Measurements from ENCODE around the gene DPP6.

GRCh38 chr7:154649015-154649414 is 596.8 kb downstream of the DPP6 start:
- TF ChIP-seq CTCF (IDR thresholded peaks at IDR 0.05 in 8 of 11, conservative IDR thresholded peaks at IDR 0.05 in 3 of 11), result no peak
- no peak for TF ChIP-seq POLR2A (IDR thresholded peaks at IDR 0.05)
- no peak for TF ChIP-seq POLR2AphosphoS5 (IDR thresholded peaks at IDR 0.05)
